GM12872 (cell line): ENCODE data around the gene PWP1.

Source experiments
- CTCF ChIP-seq: IDR thresholded peaks from 3 replicates; pipeline ENCODE4 v1.5.1; 2011; ENCODE audit warnings: low read depth, mild to moderate bottlenecking, low read length, moderate library complexity; ENCODE audit not compliant: insufficient read depth

PWP1 gene

GRCh38 chr12:107668320-107669098, 17.1 kb upstream of the PWP1 start:
- TF ChIP-seq CTCF, result no peak

GRCh38 chr12:107669946-107670345, 15.7 kb upstream of the PWP1 start:
- no peak for TF ChIP-seq CTCF

GRCh38 chr12:107670999-107671643, 14.5 kb upstream of the PWP1 start:
- TF ChIP-seq CTCF, result peak; percentile 93

GRCh38 chr12:107677671-107678070, 7.9 kb upstream of the PWP1 start:
- no peak for TF ChIP-seq CTCF

- TF ChIP-seq CTCF, result no peak
Observed at GRCh38 chr12:107679336-107679735, 6.3 kb upstream of the PWP1 start.

- TF ChIP-seq CTCF, result no peak
Observed at GRCh38 chr12:107681455-107681835, 4.2 kb upstream of the PWP1 start.

- no peak for TF ChIP-seq CTCF
Observed at GRCh38 chr12:107681836-107682820, 3.5 kb upstream of the PWP1 start.
